ENCODE results near the gene TM2D3.
A peak's percentile ranks its signal among the peaks of the same experiment; 100 is the strongest.

DNA sequence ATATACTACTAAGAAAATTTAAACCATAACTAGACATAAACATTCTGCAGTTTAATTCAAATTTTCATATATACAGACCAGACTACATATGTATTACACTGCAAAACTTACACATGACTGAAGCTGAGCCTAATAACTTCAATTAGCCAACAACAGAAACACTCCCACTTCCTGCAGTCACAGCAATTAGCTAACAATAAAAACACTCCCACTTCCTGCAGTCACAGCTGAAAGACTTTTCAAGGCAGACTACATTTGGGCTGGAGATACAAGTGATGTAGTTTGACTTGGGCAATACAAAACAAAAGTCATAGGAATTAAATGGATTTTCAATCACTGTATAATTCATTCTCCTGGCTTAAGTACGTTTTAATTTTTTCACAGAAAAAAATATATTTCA lies 10.3 kb downstream of the TM2D3 start:
- TF ChIP-seq, protein P1, sequence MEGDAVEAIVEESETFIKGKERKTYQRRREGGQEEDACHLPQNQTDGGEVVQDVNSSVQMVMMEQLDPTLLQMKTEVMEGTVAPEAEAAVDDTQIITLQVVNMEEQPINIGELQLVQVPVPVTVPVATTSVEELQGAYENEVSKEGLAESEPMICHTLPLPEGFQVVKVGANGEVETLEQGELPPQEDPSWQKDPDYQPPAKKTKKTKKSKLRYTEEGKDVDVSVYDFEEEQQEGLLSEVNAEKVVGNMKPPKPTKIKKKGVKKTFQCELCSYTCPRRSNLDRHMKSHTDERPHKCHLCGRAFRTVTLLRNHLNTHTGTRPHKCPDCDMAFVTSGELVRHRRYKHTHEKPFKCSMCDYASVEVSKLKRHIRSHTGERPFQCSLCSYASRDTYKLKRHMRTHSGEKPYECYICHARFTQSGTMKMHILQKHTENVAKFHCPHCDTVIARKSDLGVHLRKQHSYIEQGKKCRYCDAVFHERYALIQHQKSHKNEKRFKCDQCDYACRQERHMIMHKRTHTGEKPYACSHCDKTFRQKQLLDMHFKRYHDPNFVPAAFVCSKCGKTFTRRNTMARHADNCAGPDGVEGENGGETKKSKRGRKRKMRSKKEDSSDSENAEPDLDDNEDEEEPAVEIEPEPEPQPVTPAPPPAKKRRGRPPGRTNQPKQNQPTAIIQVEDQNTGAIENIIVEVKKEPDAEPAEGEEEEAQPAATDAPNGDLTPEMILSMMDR (IDR thresholded peaks at IDR 0.05), result no peak
- no peak for TF ChIP-seq POLR2A (IDR thresholded peaks at IDR 0.05)
- TF ChIP-seq EP300 (IDR thresholded peaks at IDR 0.05), result no peak
- TF ChIP-seq POLR2AphosphoS5 (IDR thresholded peaks at IDR 0.05), result peak in 1 of 3 donors; percentile 25
